ENCODE measurements around the gene FGF7.

FGF7 gene

GRCh38 chr15:49521802-49522201 lies 98.8 kb downstream of the FGF7 start:
- no peaks in the 10 kb centered on the region for H3K4me1 ChIP-seq (ENCODE audit: control insufficient read depth, insufficient read depth, low read length, poor library complexity, severe bottlenecking)
- H3K27ac ChIP-seq (ENCODE audit: insufficient read depth, low read length, poor library complexity, severe bottlenecking) = no peak overlapping the region
- no peak overlapping the region for H3K4me3 ChIP-seq (ENCODE audit: insufficient read depth, low read depth, low read length, poor library complexity, severe bottlenecking)
- H3K9me3 ChIP-seq (ENCODE audit: control insufficient read depth, low read length) = peaks cover 6% of the 10 kb centered on the region
- no peak for DNase-seq
- H3K27me3 ChIP-seq (replicated peaks; ENCODE audit: control insufficient read depth, insufficient read depth, low read length, poor library complexity, severe bottlenecking) = no peaks in the 10 kb centered on the region
- no peaks in the 10 kb centered on the region for H3K36me3 ChIP-seq (ENCODE audit: control insufficient read depth, insufficient read depth, low read length)

GRCh38 chr15:49528289-49528688 lies 105.2 kb downstream of the FGF7 start:
- no peaks in the 10 kb centered on the region for H3K4me1 ChIP-seq (ENCODE audit: control insufficient read depth, insufficient read depth, low read length, poor library complexity, severe bottlenecking)
- no peak overlapping the region for H3K4me3 ChIP-seq (ENCODE audit: insufficient read depth, low read depth, low read length, poor library complexity, severe bottlenecking)
- H3K36me3 ChIP-seq (ENCODE audit: control insufficient read depth, insufficient read depth, low read length) = no peaks in the 10 kb centered on the region
- H3K27me3 ChIP-seq (replicated peaks; ENCODE audit: control insufficient read depth, insufficient read depth, low read length, poor library complexity, severe bottlenecking) = no peaks in the 10 kb centered on the region
- no peaks in the 10 kb centered on the region for H3K9me3 ChIP-seq (ENCODE audit: control insufficient read depth, low read length)
- no peak for DNase-seq
- no peak overlapping the region for H3K27ac ChIP-seq (ENCODE audit: insufficient read depth, low read length, poor library complexity, severe bottlenecking)

GRCh38 chr15:49530092-49530491 lies 107.0 kb downstream of the FGF7 start:
- Histone ChIP-seq H3K4me1 (ENCODE audit: control insufficient read depth, insufficient read depth, low read length, poor library complexity, severe bottlenecking) (no peaks in the 10 kb centered on the region), H3K36me3 (ENCODE audit: control insufficient read depth, insufficient read depth, low read length) (no peaks in the 10 kb centered on the region), H3K27ac (ENCODE audit: insufficient read depth, low read length, poor library complexity, severe bottlenecking) (no peak overlapping the region), H3K9me3 (ENCODE audit: control insufficient read depth, low read length) (no peaks in the 10 kb centered on the region), H3K27me3 (replicated peaks; ENCODE audit: control insufficient read depth, insufficient read depth, low read length, poor library complexity, severe bottlenecking) (no peaks in the 10 kb centered on the region), H3K4me3 (ENCODE audit: insufficient read depth, low read depth, low read length, poor library complexity, severe bottlenecking) (no peak overlapping the region)
- no peak for DNase-seq

Data from effector memory CD4-positive, alpha-beta T cell (primary cell).